GM21360 (cell line): ENCODE data around the gene NELL2.
"Not testable (repeated sequence)": the region's sequence is repeated elsewhere in the genome, so short reads cannot be mapped to it uniquely, and the experiment has no call there.

Experiments
- ATAC-seq: cut with Tn5 transposase; IDR thresholded peaks from one replicate; pipeline ENCODE4 v1.9.1; 2021; ENCODE audit warnings: mild to moderate bottlenecking, moderate library complexity; ENCODE audit not compliant: unreplicated experiment

NELL2 gene

GRCh38 chr12:44847888-44848702 is 28.0 kb downstream of the NELL2 start:
- ATAC-seq = peak; percentile 82

- ATAC-seq = peak; percentile 27
Observed at GRCh38 chr12:44847403-44847802, 28.7 kb downstream of the NELL2 start.

GRCh38 chr12:44846826-44847225 is 29.3 kb downstream of the NELL2 start:
- ATAC-seq = no peak

- ATAC-seq = no peak
Observed at GRCh38 chr12:44842669-44843068, 33.4 kb downstream of the NELL2 start.

- no peak for ATAC-seq
Observed at GRCh38 chr12:44839785-44840184, 36.3 kb downstream of the NELL2 start.

- no peak for ATAC-seq
Observed at GRCh38 chr12:44837114-44837755, 38.9 kb downstream of the NELL2 start.

- no peak for ATAC-seq
Observed at GRCh38 chr12:44835641-44836379, 40.3 kb downstream of the NELL2 start.

- not testable (repeated sequence) for ATAC-seq
Observed at GRCh38 chr12:44834996-44835395, 41.1 kb downstream of the NELL2 start.

- no peak for ATAC-seq
Observed at GRCh38 chr12:44833561-44833960, 42.6 kb downstream of the NELL2 start.

GRCh38 chr12:44830566-44831055 is 45.5 kb downstream of the NELL2 start:
- ATAC-seq = no peak

- ATAC-seq = no peak
Observed at GRCh38 chr12:44829045-44829444, 47.1 kb downstream of the NELL2 start.

GRCh38 chr12:44827832-44828438 is 48.2 kb downstream of the NELL2 start:
- no peak for ATAC-seq

GRCh38 chr12:44821702-44822101 is 54.4 kb downstream of the NELL2 start:
- ATAC-seq = not testable (repeated sequence)

GRCh38 chr12:44819884-44820283 is 56.2 kb downstream of the NELL2 start:
- ATAC-seq = no peak

- ATAC-seq = no peak
Observed at GRCh38 chr12:44817687-44818086, 58.4 kb downstream of the NELL2 start.

GRCh38 chr12:44816446-44817017 is 59.6 kb downstream of the NELL2 start:
- no peak for ATAC-seq

- ATAC-seq = no peak
Observed at GRCh38 chr12:44812062-44812461, 64.1 kb downstream of the NELL2 start.

- ATAC-seq = no peak
Observed at GRCh38 chr12:44804068-44804467, 72.0 kb downstream of the NELL2 start.

GRCh38 chr12:44795970-44796369 is 80.1 kb downstream of the NELL2 start:
- no peak for ATAC-seq

- ATAC-seq = no peak
Observed at GRCh38 chr12:44788731-44789130, 87.4 kb downstream of the NELL2 start.
